Left ventricle myocardium superior (tissue), 1 donor: Measurements from ENCODE around the gene STH. TPM values are rescaled to one million over a fixed set of nuclear protein-coding genes. Genes with fewer than 3 reads are reported as not detected.
"Not testable (repeated sequence)": the region's sequence is repeated elsewhere in the genome, so short reads cannot be mapped to it uniquely, and the experiment has no call there.

Experiments used
- ATAC-seq: fragments of 200-7000 bp; cut with Tn5 transposase; one replicate; pipeline ENCODE4 v1.9.1; 2020; ENCODE audit warnings: mild to moderate bottlenecking, moderate library complexity
- DNase-seq: peaks from one replicate; pipeline ENCODE4 v3.0.0-alpha.2; 2020
- intact Hi-C: fragments of 100-400 bp; cut with micrococcal nuclease; formaldehyde crosslinking; loops from one replicate; pipeline ENCODE4 v1.11.0; 2022
- long read RNA-seq: library from polyadenylated mRNA; unstranded; transcript quantifications from one replicate; pipeline ENCODE4 v2.0.0, GENCODE V29; 2021
- total RNA-seq: library from RNA; stranded (reverse); fragmentation: NEBNext Ultra II Directional; extraction: Animal tissue kit (Norgen Biotek cat#: 25700); gene quantifications from one replicate; pipeline ENCODE4 v1.2.1, GENCODE V29; 2021
- donor health status: DM: no; HTN: yes; CAD: no; lungs with severe emphysema.

Gene STH
- total RNA-seq = not detected
- long read RNA-seq, partial matches to known transcripts = 0 of 1 reads
- long read RNA-seq, other reads (novel, unspliced or antisense) = 0 of 1 reads

- no peak for ATAC-seq
- intact Hi-C loops = no loop called here
- DNase-seq = no peak
Observed at GRCh38 chr17:45998987-45999899, at the start of gene STH. TSS of gene STH (plus strand) at chr17:45999250. CDS start at chr17:45999280, 30 bp downstream.

DNA sequence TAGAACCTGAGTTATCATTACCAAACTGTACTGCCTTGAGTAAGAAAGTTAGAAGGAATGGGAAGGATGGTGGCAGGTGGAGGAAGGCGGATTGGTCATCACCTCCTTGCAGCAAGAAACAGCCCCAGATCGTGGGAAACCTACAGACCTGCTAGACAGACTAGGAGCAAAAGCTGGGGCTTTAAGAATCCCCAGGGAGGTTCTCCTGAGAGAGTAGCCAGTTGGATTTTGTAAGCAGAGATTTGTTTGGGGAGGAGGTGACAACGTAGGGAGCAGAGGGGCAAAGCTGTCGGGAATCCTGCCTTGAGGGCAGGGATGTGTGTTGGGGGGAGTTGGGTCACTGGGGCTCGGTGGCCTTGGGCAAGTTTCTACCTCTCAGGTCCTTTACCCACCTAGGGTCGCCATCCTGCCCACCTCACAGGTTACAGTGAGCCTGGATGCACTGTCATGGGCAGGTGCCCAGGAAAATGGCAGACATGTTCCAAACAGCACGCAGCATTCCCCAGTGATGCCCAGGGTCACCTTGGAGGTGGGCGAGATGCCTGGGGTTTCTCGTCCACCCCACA lies 49.2 kb upstream of the STH start:
- intact Hi-C loops = loop anchor here (10.0 kb wide), 1 partner anchor 55 kb away; the partner anchor contains the start of gene MAPT
- ATAC-seq (no peak), DNase-seq (no peak)

DNA sequence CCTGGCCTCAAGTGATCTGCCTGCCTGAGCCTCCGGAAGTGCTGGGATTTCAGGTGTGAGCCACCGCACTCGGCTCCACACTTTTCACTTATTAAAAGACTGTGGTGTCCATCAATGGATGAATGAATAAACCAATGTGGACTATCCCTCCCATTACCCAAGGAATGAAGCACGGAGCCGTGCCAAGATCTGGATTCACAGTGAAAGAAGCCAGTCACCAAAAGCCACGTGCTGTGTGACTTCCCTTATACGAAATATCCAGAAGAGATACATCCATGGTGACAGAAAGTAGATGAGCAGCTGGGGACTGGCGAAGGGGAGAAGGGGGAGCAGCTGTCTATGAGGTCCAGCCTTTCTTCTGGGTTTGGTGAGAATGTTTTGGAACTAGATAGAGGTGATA lies 48.2 kb upstream of the STH start:
- intact Hi-C loops = no loop called here
- DNase-seq (no peak), ATAC-seq (no peak)

DNA sequence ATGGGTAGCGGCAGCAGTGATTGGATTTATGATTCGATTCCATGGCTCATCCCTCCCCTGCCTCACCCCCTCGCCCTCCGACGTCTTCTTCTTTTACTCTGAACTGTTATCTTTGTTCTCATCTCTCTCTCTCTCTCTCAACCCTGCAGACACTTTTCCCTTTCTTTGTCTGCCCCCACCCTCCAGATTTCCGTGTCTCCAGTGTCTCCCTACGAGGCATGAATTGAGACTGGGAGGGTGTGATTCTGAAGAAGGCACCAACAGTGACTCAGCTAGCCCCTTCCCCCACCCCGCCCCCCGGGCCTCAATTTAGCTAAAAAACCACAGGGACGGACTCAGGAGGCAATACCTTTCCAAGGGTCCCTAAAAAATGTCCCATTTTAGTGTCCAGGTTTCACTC lies 47.6 kb upstream of the STH start:
- ATAC-seq (no peak), DNase-seq (no peak)
- intact Hi-C loops = no loop called here

- DNase-seq = no peak
- intact Hi-C loops = no loop called here
- no peak for ATAC-seq
Observed at GRCh38 chr17:45951941-45952340, 47.1 kb upstream of the STH start.

DNA sequence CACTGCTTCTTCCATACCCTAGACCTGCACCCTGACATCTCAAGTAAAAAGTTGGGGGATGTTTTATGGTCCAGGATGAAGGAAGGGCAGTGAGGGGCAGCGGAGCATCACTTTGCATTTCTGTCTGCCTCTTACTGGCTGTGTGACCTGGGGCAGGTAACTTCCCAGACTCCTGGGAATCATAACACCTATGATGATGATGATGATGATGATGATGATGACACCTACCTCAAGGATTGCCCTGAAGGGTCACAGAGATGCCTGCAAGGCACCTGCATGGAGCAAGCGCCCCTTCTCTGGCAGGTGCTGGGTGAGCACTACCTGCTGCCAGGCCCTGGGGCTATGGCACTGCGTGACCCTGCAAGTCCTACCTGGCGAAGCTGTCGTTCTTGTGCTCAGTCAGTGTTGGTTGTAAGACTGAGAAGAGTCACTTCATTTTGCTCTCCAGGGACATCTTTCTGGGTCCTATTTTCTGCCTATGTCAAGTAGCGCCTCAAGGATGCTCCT lies 46.2 kb upstream of the STH start:
- DNase-seq = no peak
- no peak for ATAC-seq
- intact Hi-C loops = no loop called here

DNA sequence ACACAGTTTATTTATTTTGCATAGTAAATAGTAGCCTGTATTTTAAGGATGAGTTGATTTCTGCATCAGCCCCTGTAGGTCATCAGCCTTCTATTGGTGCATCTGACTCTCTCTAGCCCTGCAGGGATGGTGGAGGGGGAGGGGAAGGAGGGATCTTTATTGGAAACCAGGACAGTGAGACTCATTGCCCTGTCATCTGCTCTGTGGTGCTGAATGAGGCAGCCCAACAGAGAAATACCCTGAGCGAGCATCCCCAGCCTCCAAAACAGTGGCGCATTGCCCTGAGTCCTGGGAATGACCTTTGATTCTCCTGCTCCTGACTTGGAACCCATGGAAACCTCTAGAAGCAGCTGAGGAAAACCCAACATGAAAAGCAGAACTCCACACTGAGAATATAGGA lies 45.5 kb upstream of the STH start:
- intact Hi-C loops = no loop called here
- DNase-seq (no peak), ATAC-seq (no peak)

DNA sequence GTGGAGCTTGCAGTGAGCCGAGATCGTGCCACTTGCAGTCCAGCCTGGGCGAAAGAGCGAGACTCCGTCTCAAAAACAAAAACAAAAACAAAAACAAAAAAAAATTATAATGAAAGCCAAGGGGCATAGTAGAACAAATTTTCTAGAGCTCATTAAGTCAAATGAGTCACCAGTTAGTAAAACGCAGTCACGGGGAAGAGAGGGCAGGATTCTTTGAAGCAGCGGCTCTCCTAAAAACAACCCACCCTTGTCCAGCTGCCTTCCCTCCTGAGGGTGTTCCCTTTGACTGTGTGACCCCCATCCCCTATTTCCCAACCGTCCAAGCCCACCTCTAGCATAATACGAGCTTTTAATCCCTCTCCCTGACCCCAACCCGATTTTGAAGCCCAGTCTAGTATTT lies 44.1 kb upstream of the STH start:
- no peak for DNase-seq
- no peak for ATAC-seq
- intact Hi-C loops = no loop called here

- DNase-seq (no peak), ATAC-seq (no peak)
- intact Hi-C loops = no loop called here
Observed at GRCh38 chr17:45955326-45955725, 43.7 kb upstream of the STH start.

GRCh38 chr17:45956090-45956489 lies 43.0 kb upstream of the STH start:
- DNase-seq = no peak
- intact Hi-C loops = no loop called here
- ATAC-seq = no peak

- intact Hi-C loops, DNase-seq, ATAC-seq: not testable (repeated sequence)
Observed at GRCh38 chr17:45956746-45957145, 42.3 kb upstream of the STH start.

DNA sequence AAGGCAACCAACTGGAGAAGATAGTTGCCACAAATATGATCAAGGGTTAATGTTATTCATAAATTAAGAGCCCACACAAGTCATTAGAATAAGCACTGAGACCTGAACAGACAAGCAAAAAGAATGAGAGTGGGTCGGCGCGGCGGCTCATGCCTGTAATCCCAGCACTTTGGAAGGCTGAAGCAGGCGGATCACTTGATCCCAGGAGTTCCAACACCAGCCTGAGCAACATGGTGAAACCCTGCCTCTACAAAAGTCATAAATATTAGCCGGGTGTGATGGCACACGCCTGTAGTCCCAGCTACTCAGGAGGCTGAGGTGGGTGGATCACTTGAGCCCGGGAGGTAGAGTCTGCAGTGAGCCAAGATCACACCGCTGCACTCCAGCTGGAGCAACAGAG lies 40.7 kb upstream of the STH start:
- intact Hi-C loops = no loop called here
- ATAC-seq (no peak), DNase-seq (no peak)

DNA sequence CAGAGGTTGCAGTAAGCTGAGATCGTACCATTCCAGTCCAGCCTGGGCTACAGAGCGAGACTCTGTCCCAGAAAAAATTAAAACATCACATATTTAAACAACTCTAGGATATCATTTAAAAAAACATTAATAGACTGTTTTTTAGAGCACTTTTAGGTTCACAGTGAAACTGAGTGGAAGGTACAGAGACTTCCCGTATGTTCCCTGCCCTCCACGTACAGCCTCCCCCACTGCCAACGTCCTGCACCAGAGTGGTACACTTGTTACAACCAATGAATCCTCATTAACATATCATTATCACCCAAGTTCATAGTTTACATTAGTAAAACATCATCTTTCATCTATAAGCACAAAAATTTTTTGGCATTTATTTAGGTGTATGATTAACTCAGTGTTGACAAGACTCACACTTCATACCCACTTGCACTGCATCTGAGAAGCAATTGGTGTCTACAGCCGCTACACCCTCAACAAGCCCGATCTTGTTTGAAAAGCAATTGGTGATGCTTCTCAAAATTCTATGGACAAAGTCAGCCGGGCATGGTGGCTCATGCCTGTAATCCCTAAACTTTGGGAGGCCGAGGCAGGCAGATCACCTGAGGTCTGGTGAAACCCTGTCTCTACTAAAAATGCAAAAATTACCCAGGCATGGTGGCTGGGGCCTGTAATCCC lies 39.9 kb upstream of the STH start:
- ATAC-seq (no peak), DNase-seq (no peak)
- intact Hi-C loops = no loop called here

- intact Hi-C loops = no loop called here
- DNase-seq (no peak), ATAC-seq (no peak)
Observed at GRCh38 chr17:45960311-45960710, 38.7 kb upstream of the STH start.

DNA sequence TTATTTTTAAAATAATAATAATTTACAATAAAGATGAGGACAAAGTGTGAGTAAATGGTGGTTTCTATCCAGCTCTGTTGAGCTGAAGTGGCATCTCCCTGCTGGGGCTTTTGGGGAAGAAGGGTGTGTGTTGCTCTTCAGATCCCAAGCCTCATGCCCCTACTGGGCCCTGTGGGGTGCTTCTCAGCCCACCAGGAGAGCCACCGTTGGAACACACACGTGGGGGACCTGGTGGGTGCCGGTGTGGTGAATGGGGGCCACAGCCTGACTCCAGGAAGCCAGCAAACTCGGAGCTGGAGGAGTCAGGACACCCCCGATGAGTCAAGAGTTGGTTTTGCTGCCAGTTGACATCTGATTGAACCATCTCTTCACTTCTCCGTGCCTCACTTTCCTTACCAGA lies 37.8 kb upstream of the STH start:
- ATAC-seq = no peak
- intact Hi-C loops = no loop called here
- no peak for DNase-seq

- intact Hi-C loops = no loop called here
- DNase-seq (no peak), ATAC-seq (no peak)
Observed at GRCh38 chr17:45962221-45962972, 36.7 kb upstream of the STH start.

DNA sequence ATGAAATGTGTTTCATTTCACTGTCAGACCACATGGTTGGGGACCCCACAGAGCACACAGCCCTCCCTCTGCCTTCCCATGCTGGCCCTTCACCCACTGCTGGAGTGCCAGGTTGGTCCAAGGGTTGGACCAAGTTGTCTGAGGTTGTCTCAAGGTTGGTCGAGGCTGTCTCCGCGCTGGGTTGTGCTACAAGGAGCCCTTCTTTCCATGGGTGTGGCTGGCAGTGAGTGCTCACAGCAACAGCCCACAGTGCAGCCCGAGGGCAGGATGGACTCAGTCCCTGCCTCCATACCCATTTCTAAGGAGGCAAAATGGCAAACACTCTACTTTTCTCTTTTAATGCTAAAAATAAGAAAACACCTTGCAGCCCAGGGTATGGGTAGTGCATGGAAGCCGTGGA lies 35.8 kb upstream of the STH start:
- ATAC-seq = no peak
- intact Hi-C loops = no loop called here

DNA sequence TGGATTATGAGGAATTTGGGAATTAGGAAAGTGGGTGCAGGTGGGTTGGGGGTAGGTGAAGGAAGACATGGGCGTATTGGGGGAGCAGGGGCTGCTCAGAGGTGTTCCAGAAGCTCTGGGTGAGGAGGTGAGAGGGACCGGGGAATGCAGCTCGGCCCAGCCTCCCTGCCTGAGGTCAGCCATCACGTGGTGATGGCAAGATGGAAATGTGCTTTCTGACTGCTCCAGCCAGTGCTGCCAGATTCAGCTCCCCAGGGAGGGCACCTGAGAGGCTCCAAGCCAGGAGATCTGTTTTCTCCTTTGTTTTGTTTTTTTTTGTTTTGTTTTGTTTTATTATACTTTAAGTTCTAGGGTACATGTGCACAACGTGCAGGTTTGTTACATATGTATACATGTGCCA lies 35.2 kb upstream of the STH start:
- ATAC-seq (no peak), DNase-seq (no peak)
- intact Hi-C loops = no loop called here

More for the DNA sequence above, 35.8 kb upstream of the STH start:
- no peak for DNase-seq

- DNase-seq (no peak), ATAC-seq (no peak)
Observed at GRCh38 chr17:45964634-45965033, 34.4 kb upstream of the STH start.

More at GRCh38 chr17:45964634-45965033, 34.4 kb upstream of the STH start:
- intact Hi-C loops = no loop called here
